Stomach (tissue), 4 donors: ENCODE results near the gene DNAH3.

Experiments
- CTCF ChIP-seq, 7 experiments: fragments of 450-650 bp in 4 of 7; fragments of 200-600 bp in 3 of 7; sonication (generic) in 3 of 7; IDR thresholded peaks; one replicate each; pipeline ENCODE4 v1.5.1; 2016 to 2019; ENCODE audit warnings: antibody characterized with exemption in 7 of 7, control low read depth in 2 of 7, mild to moderate bottlenecking in 1 of 7
- EP300 ChIP-seq: sonication (generic); formaldehyde crosslinking; IDR thresholded peaks from one replicate; pipeline ENCODE4 v1.6.1; 2017; ENCODE audit warnings: antibody characterized with exemption
- POLR2A ChIP-seq, 4 donors: fragments of 450-650 bp; IDR thresholded peaks; one replicate each; pipeline ENCODE4 v1.6.1; 2016; ENCODE audit warnings: antibody characterized with exemption in 4 of 4, control low read depth in 2 of 4, mild to moderate bottlenecking in 1 of 4, moderate library complexity in 1 of 4
- POLR2AphosphoS5 ChIP-seq, 3 donors: sonication (generic); formaldehyde crosslinking; IDR thresholded peaks; one replicate each; pipeline ENCODE4 v1.6.1; 2016; ENCODE audit warnings: antibody characterized with exemption in 3 of 3

- TF ChIP-seq POLR2A (IDR thresholded peaks at IDR 0.05): no peak
- TF ChIP-seq POLR2AphosphoS5 (IDR thresholded peaks at IDR 0.05): no peak
- TF ChIP-seq CTCF (IDR thresholded peaks at IDR 0.05): no peak
- TF ChIP-seq EP300: no peak
Measured at GRCh38 chr16:21172650-21173049, 22.0 kb upstream of the DNAH3 start.
